ENCODE results near the gene SERF1B.
"Not testable (repeated sequence)": the region's sequence is repeated elsewhere in the genome, so short reads cannot be mapped to it uniquely, and the experiment has no call there.

Gene SERF1B

DNA sequence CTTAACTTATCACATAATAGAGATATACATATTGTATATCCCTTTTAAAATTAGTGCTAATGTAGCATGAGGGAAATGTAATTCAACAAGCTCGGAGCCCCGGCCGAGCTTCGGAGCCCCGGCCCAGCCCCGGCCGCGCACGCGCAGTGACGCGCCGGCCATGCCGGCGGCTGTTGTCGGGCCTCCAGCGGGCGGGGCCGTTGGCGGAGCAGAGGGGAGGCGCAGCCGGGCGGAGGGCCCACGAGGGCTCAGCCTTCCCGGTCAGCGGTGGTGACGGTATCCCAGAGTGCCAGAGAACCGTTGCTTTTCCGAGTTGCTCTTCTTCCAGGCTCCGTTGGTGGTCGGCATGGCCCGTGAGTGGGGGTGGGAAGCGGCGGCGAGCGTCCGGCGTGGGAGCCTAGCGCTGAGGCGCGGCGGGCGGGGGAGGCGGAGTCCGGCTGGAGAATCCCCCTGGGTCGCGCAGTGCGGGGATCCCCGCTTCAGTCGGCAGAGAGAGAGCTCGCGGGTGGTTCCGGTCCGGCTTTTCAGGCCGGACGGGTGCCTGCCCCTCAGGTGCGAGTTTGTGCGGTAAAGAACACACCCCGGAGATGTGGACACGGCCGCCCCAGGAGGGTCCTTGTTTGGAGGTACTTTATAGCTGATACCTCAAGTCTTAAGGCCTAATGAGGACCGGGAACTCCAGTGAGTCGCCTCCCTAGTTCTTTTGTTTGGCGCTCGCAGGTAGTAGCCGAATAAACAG lies at the start of gene SERF1B:
SERF1B (plus strand) TSS at position 146 of the 739 bp plus-strand sequence; CDS start at position 347, 201 bp downstream.
- not testable (repeated sequence) for DNase-seq

DNA sequence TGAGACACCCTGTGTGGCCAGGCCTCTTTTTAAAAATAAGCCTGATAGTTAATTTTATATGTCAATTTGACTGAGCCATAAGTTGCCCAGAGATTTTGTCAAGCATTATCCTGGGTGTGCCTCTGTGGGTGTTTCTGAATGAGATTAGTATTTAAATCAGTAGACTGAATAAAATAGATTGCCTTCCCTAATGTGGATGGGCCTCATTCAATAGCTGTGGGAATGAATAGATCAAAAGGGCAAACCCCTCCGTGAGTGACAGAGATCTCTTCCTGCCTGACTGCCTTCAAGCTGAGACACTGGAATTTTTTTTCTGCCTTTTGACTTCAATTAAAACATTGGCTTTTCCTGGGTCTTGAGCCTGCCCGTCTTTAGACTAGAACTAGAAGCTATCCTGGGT lies 33.3 kb upstream of the SERF1B start:
- not testable (repeated sequence) for DNase-seq

DNA sequence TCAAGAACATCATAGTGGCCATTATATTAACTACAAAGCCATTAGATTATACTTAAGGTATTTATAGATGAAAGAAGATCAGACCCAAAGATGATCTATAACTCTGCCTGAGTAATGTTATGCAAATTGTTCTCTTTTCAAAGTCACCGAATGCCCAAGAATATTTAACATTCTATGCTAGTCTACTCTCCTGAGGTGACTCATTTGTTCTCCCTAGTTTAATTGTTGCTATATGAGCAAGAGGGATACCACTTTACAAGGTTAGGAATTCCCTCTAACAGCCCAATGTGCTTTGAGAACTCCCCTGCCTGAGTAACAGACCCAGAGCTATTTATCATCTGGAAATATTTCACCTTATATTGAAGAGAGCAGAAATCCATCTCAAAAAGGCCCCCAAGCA lies 29.5 kb upstream of the SERF1B start:
- not testable (repeated sequence) for DNase-seq

DNA sequence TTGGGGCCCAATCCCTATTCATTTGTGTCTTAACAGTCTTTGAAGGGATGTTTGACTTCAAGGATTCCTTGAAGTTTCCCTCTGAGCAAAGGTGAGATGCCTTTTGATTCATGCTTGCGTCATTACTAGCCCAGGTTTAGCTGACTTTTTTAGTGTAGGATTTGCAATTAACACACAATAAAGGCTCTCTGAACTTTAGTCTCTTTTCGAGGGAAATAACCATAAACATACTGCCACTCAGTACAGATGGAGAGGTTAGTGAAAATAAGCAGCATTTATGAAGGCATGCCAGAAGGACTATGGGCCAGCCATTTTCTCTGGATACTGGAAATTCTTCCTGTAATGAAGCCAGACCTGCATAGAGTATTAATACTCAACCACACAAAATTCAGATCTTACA lies 4.4 kb upstream of the SERF1B start:
- DNase-seq = not testable (repeated sequence)

DNA sequence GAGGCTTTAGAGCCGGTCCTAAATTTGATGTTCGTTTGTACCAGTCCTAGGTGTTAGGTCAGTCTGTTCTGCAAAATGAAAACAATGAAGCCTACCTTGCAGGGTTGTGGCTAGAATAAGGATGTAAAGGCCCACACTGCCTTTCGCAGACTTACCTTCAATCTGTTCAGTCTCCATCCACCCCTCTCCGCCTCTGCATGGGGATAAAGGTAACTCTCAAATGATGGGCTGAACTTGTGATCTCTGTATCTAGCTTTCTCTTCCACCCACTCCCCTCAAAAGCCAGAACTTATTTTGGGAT lies 744 bp downstream of the SERF1B start:
- DNase-seq = not testable (repeated sequence)

DNA sequence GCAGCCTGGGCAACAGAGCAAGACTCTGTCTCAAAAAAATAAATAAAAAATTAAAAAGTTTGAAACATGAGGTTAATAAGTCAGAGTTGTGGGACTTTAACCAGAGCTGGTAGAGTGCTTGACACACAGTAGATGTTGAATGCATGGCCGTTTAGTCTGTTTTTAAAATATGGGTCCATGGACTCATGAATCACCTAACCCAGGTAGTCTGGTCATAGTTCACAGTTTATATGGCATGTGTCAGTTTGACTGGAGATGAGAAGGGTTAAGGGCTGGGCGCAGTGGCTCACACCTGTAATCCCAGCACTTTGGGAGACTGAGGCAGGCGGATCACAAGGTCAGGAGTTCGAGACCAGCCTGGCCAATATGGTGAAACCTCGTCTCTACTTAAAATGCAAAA lies 6.2 kb downstream of the SERF1B start:
- DNase-seq = not testable (repeated sequence)

DNA sequence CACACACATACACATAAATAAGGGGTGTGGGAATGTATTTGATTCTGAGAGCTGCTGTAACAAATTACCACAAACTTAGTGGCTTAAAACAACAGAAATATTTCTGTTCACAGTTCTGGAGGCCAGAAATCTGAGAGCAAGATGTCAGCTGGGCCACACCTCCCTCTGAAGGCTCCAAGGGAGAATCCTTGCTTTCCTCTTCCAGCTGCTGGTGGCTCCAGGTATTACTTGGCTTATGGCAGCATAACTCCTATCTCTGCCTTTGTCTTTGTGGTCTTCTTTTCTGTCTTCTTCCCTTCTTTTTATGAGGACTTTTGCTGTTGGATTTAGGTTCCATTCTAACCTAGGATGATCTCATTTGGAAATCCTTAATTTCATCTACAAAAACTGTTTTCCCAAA lies 16.4 kb downstream of the SERF1B start:
- DNase-seq = not testable (repeated sequence)

DNA sequence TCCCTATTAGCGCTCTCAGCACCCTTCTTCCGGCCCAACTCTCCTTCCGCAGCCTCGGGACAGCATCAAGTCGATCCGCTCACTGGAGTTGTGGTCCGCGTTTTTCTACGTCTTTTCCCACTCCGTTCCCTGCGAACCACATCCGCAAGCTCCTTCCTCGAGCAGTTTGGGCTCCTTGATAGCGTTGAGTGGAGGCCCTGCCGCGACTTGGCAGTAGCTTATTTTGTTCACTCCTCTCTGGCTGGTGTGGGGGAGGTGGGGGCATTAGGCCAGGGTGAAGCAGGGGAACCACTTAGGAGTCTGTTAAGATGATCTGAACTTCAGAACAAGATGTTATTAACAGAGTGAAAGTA lies 24.7 kb downstream of the SERF1B start:
- not testable (repeated sequence) for DNase-seq

DNA sequence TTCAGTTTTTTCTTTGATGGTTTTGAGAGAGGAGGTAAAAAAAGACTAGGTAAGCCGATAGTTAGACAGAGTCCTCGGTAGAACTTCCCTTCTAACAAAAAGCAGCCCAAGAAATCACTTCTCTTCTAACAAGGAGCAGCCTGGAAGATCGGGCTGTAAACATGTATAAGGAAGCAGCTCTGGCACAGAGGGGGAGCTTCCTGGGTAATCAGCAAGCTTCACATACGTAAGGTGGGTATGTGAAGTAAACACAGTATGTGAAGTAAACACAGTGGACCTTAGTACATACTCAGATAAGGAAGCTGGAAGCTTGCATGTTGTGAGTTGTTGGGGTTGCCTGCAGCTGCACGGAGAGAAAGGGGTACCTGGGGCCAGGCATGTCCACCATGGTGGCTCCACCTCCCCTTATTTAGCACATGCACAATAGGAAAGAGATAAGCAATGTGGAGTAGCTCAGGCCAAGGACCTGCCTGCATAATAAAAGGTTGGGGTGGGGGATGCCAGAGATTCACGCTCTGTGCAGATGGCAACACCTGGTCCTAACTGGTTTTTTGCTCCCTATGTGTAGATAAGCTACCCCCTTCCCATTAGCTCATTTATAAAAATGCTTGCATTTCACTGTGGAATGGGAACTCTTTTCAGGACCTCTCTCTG lies 31.4 kb downstream of the SERF1B start:
- DNase-seq = not testable (repeated sequence)

DNA sequence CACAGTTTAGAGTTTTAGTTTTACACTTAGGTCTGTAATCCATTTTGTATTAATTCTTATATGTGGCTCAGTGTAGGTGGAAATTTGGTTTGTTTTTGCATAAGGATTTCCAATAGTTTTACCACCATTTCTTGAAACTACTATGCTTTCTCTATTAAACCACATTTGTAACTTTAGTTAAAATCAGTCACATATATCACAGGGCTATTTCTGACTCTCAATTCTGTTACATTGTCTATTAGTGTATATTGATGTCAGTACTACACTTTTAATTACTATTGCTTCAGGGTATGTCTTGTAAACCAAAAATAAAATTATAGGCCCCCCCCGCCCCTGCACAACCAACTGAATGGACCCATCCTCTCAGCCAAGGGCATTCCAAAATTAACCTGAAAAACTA lies 32.1 kb downstream of the SERF1B start:
- DNase-seq = not testable (repeated sequence)

DNA sequence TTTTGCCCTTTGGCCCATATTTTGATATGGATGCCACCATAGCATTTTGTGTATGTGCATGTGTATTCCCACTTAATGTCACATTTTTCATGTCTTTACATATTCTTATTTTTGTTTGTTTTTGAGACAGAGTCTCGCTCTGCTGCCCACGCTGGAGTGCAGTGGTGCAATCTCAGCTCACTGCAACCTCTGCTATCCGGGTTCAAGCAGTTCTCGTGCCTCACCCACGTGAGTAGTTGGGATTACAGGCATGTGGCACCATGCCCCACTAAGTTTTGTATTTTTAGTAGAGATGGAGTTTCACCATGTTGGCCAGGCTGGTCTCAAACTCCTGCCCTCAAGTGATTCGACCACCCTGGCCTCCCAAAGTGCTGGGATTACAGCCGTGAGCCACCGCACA lies 52.6 kb downstream of the SERF1B start:
- not testable (repeated sequence) for DNase-seq

DNA sequence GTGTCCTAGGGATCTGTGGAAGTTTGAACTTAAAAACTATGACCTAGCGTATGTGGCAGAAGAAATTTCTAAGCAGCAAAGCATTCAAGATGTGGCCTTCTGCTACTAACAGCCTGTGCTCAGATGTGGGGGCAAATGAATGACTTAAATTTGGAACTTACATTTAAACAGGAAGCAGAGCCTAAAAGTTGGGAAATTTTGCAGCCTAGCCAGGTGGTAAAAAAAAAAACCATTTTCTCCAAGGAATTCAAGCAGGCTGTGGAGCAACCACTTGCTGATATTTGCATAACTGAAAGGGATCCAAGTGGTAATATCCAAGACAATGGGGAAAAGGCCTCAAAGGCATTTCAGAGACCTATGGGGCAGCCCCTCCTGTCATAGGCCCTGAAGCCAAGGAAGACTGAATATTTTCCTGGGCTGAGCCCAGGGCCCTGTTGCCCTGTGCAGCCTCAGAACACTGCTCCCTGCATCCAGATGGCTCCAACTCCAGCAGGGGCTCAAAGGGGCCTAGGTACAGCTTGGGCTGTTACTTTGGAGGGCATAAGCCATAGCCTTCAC lies 63.9 kb downstream of the SERF1B start:
- not testable (repeated sequence) for DNase-seq

DNA sequence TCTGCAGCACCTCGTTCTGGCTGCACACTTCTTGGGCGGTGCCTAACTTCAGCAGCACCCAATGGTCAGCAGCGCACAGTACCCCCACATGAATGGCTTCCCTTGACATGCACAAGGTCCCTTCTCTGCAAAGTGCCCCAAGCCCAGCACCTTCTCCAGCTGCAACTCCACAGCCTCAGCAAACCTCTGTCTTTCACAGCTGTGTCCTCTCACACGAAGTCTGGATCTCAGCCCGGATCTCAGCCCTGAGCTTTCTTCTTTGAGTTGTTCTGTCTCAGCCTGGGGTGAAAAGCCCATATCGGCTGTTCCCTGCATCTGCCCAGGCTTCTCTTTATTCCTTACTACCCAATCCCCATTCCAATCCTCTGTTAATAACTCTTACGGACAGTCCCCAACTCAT lies 66.7 kb downstream of the SERF1B start:
- DNase-seq = not testable (repeated sequence)

All from NCI-H2171 treated with DMSO at 0.1 percent for 48 hours (cell line).